Activated naive CD4-positive, alpha-beta T cell treated with anti-CD3 and anti-CD28 coated beads, Interleukin-2, amount 10 ng/mL, durations not matched to agents 7 days and 5 days (primary cell): ENCODE data around the gene NDST3.
"Not testable (repeated sequence)": the region's sequence is repeated elsewhere in the genome, so short reads cannot be mapped to it uniquely, and the experiment has no call there.

Experiments used
- CTCF ChIA-PET: fragments of 350-600 bp; sonication (Branson Sonifier 250); formaldehyde crosslinking; loops from one replicate; lab custom pipeline; 2021; ENCODE audit warnings: antibody characterized with exemption; lab: Charles Lee
- DNase-seq: peaks from one replicate; pipeline ENCODE4 v3.0.0-alpha.2; 2020
- H3K27ac Mint-ChIP-seq: one replicate; pipeline ENCODE4 v1.8.0; 2021; ENCODE audit warnings: mild to moderate bottlenecking, moderate library complexity, mixed read lengths
- H3K27me3 Mint-ChIP-seq: one replicate; pipeline ENCODE4 v1.8.0; 2021; ENCODE audit warnings: mild to moderate bottlenecking, mixed read lengths
- H3K36me3 Mint-ChIP-seq: one replicate; pipeline ENCODE4 v1.8.0; 2021; ENCODE audit warnings: mixed read lengths
- H3K4me1 Mint-ChIP-seq: one replicate; pipeline ENCODE4 v1.8.0; 2021; ENCODE audit warnings: mixed read lengths
- H3K4me3 Mint-ChIP-seq: one replicate; pipeline ENCODE4 v1.8.0; 2021; ENCODE audit warnings: mild to moderate bottlenecking, moderate library complexity, mixed read lengths
- H3K9me3 Mint-ChIP-seq: one replicate; pipeline ENCODE4 v1.8.0; 2021; ENCODE audit warnings: mixed read lengths

NDST3 gene

GRCh38 chr4:118279328-118279727 lies 245.0 kb downstream of the NDST3 start:
- Mint-ChIP-seq H3K27ac (peak overlapping the region; percentile 97), H3K36me3 (peaks cover 41% of the 10 kb centered on the region), H3K27me3 (no peaks in the 10 kb centered on the region), H3K4me3 (peak overlapping the region; percentile 86), H3K9me3 (peaks cover 2% of the 10 kb centered on the region), H3K4me1 (peaks cover 48% of the 10 kb centered on the region)
- DNase-seq: no peak
- CTCF ChIA-PET: no interaction called here

- DNase-seq: no peak
- CTCF ChIA-PET: interaction anchor here (1.5 kb wide), 1 partner anchor 74 kb away, joined by 6 read pairs; the partner anchor contains the start of gene PRSS12
- peaks cover 41% of the 10 kb centered on the region for H3K36me3 Mint-ChIP-seq
- peaks cover 2% of the 10 kb centered on the region for H3K9me3 Mint-ChIP-seq
- H3K4me3 Mint-ChIP-seq: peak overlapping the region; percentile 86
- peaks cover 48% of the 10 kb centered on the region for H3K4me1 Mint-ChIP-seq
- no peaks in the 10 kb centered on the region for H3K27me3 Mint-ChIP-seq
- peak overlapping the region; percentile 97 for H3K27ac Mint-ChIP-seq
Measured at GRCh38 chr4:118279920-118280432, 245.7 kb downstream of the NDST3 start.

- DNase-seq: peak; percentile 63
- H3K4me3 Mint-ChIP-seq: peak overlapping the region; percentile 86
- H3K27me3 Mint-ChIP-seq: no peaks in the 10 kb centered on the region
- H3K36me3 Mint-ChIP-seq: peaks cover 41% of the 10 kb centered on the region
- H3K4me1 Mint-ChIP-seq: peaks cover 48% of the 10 kb centered on the region
- CTCF ChIA-PET: interaction anchor here (1.5 kb wide), 1 partner anchor 73 kb away, joined by 6 read pairs; the partner anchor contains the start of gene PRSS12
- peak overlapping the region; percentile 47 for H3K27ac Mint-ChIP-seq
- H3K9me3 Mint-ChIP-seq: peaks cover 2% of the 10 kb centered on the region
Measured at GRCh38 chr4:118280501-118281218, 246.4 kb downstream of the NDST3 start.

- DNase-seq: no peak
- H3K36me3 Mint-ChIP-seq: peaks cover 41% of the 10 kb centered on the region
- peaks cover 48% of the 10 kb centered on the region for H3K4me1 Mint-ChIP-seq
- CTCF ChIA-PET: interaction anchor here (1.5 kb wide), 2 partner anchors 71 to 72 kb away, joined by 6 read pairs; partner anchors contain the start of gene PRSS12
- H3K27me3 Mint-ChIP-seq: no peaks in the 10 kb centered on the region
- H3K4me3 Mint-ChIP-seq: no peak overlapping the region
- H3K9me3 Mint-ChIP-seq: peaks cover 2% of the 10 kb centered on the region
- peak overlapping the region; percentile 12 for H3K27ac Mint-ChIP-seq
Measured at GRCh38 chr4:118281611-118282442, 247.5 kb downstream of the NDST3 start.

GRCh38 chr4:118282692-118283091 lies 248.4 kb downstream of the NDST3 start:
- no peak for DNase-seq
- peaks cover 41% of the 10 kb centered on the region for H3K4me1 Mint-ChIP-seq
- CTCF ChIA-PET: interaction anchor here (1.5 kb wide), 1 partner anchor 70 kb away, joined by 6 read pairs; the partner anchor contains the start of gene PRSS12
- H3K36me3 Mint-ChIP-seq: peaks cover 41% of the 10 kb centered on the region
- no peak overlapping the region for H3K27ac Mint-ChIP-seq
- H3K9me3 Mint-ChIP-seq: no peaks in the 10 kb centered on the region
- no peak overlapping the region for H3K4me3 Mint-ChIP-seq
- no peaks in the 10 kb centered on the region for H3K27me3 Mint-ChIP-seq

GRCh38 chr4:118284169-118284568 lies 249.9 kb downstream of the NDST3 start:
- peaks cover 33% of the 10 kb centered on the region for H3K4me1 Mint-ChIP-seq
- no peak overlapping the region for H3K27ac Mint-ChIP-seq
- H3K27me3 Mint-ChIP-seq: no peaks in the 10 kb centered on the region
- DNase-seq: no peak
- CTCF ChIA-PET: interaction anchor here (1.5 kb wide), 1 partner anchor 69 kb away, joined by 4 read pairs; the partner anchor contains the start of gene PRSS12
- H3K36me3 Mint-ChIP-seq: peaks cover 35% of the 10 kb centered on the region
- no peak overlapping the region for H3K4me3 Mint-ChIP-seq
- H3K9me3 Mint-ChIP-seq: no peaks in the 10 kb centered on the region

- no peak overlapping the region for H3K4me3 Mint-ChIP-seq
- H3K9me3 Mint-ChIP-seq: no peaks in the 10 kb centered on the region
- no peaks in the 10 kb centered on the region for H3K27me3 Mint-ChIP-seq
- CTCF ChIA-PET: no interaction called here
- no peak for DNase-seq
- H3K36me3 Mint-ChIP-seq: peaks cover 22% of the 10 kb centered on the region
- H3K27ac Mint-ChIP-seq: no peak overlapping the region
- peaks cover 17% of the 10 kb centered on the region for H3K4me1 Mint-ChIP-seq
Measured at GRCh38 chr4:118285931-118286330, 251.6 kb downstream of the NDST3 start.

- Mint-ChIP-seq H3K4me1 (peaks cover 9% of the 10 kb centered on the region), H3K4me3 (no peak overlapping the region), H3K36me3 (peaks cover 14% of the 10 kb centered on the region), H3K27me3 (no peaks in the 10 kb centered on the region), H3K9me3 (no peaks in the 10 kb centered on the region), H3K27ac (no peak overlapping the region)
- CTCF ChIA-PET: no interaction called here
- DNase-seq: no peak
Measured at GRCh38 chr4:118286685-118287084, 252.4 kb downstream of the NDST3 start.

GRCh38 chr4:118287711-118288451 lies 253.6 kb downstream of the NDST3 start:
- no peak for DNase-seq
- H3K4me1 Mint-ChIP-seq: peaks cover 3% of the 10 kb centered on the region
- no peaks in the 10 kb centered on the region for H3K9me3 Mint-ChIP-seq
- CTCF ChIA-PET: no interaction called here
- H3K4me3 Mint-ChIP-seq: no peak overlapping the region
- H3K36me3 Mint-ChIP-seq: peaks cover 7% of the 10 kb centered on the region
- no peak overlapping the region for H3K27ac Mint-ChIP-seq
- H3K27me3 Mint-ChIP-seq: no peaks in the 10 kb centered on the region

GRCh38 chr4:118289794-118290193 lies 255.5 kb downstream of the NDST3 start:
- Mint-ChIP-seq H3K4me3 (no peak overlapping the region), H3K27me3 (no peaks in the 10 kb centered on the region), H3K36me3 (no peaks in the 10 kb centered on the region), H3K4me1 (no peaks in the 10 kb centered on the region), H3K9me3 (no peaks in the 10 kb centered on the region), H3K27ac (no peak overlapping the region)
- DNase-seq: no peak
- CTCF ChIA-PET: no interaction called here

- no peak overlapping the region for H3K27ac Mint-ChIP-seq
- no peaks in the 10 kb centered on the region for H3K36me3 Mint-ChIP-seq
- no peak for DNase-seq
- no peaks in the 10 kb centered on the region for H3K27me3 Mint-ChIP-seq
- H3K4me3 Mint-ChIP-seq: no peak overlapping the region
- H3K9me3 Mint-ChIP-seq: no peaks in the 10 kb centered on the region
- CTCF ChIA-PET: no interaction called here
- no peaks in the 10 kb centered on the region for H3K4me1 Mint-ChIP-seq
Measured at GRCh38 chr4:118290951-118291350, 256.7 kb downstream of the NDST3 start.

- Mint-ChIP-seq H3K9me3 (no peaks in the 10 kb centered on the region), H3K4me1 (no peaks in the 10 kb centered on the region), H3K27me3 (no peaks in the 10 kb centered on the region), H3K36me3 (no peaks in the 10 kb centered on the region), H3K27ac (no peak overlapping the region), H3K4me3 (no peak overlapping the region)
- DNase-seq: no peak
- CTCF ChIA-PET: no interaction called here
Measured at GRCh38 chr4:118296729-118297128, 262.4 kb downstream of the NDST3 start.

- H3K27ac Mint-ChIP-seq, H3K9me3 Mint-ChIP-seq, H3K27me3 Mint-ChIP-seq, H3K4me3 Mint-ChIP-seq, H3K36me3 Mint-ChIP-seq, H3K4me1 Mint-ChIP-seq, DNase-seq, CTCF ChIA-PET: not testable (repeated sequence)
Measured at GRCh38 chr4:118299619-118300018, 265.3 kb downstream of the NDST3 start.

GRCh38 chr4:118307643-118308042 lies 273.4 kb downstream of the NDST3 start:
- H3K36me3 Mint-ChIP-seq: no peaks in the 10 kb centered on the region
- H3K27me3 Mint-ChIP-seq: peaks cover 4% of the 10 kb centered on the region
- DNase-seq: no peak
- no peak overlapping the region for H3K27ac Mint-ChIP-seq
- no peaks in the 10 kb centered on the region for H3K9me3 Mint-ChIP-seq
- H3K4me1 Mint-ChIP-seq: no peaks in the 10 kb centered on the region
- H3K4me3 Mint-ChIP-seq: no peak overlapping the region
- CTCF ChIA-PET: no interaction called here
